H1 (cell line): Measurements from ENCODE around the gene HPCAL4. TPM values are rescaled to one million over a fixed set of nuclear protein-coding genes. Genes with fewer than 3 reads are reported as not detected.

Experiments
- CTCF ChIA-PET: fragments of 300-600 bp; sonication (Branson Sonifier 250); formaldehyde crosslinking; loops from one replicate; lab custom pipeline; 2021; ENCODE audit not compliant: partially characterized antibody; lab: Charles Lee
- POLR2A ChIA-PET: fragments of 300-600 bp; sonication (Branson Sonifier 250); formaldehyde crosslinking; loops from one replicate; lab custom pipeline; 2021; ENCODE audit warnings: inconsistent platforms; ENCODE audit not compliant: partially characterized antibody; lab: Charles Lee
- DNase-seq, 2 experiments: peaks; one replicate each; pipeline versions ENCODE4 v3.0.0 to v3.0.0-alpha.2; 2010 to 2022; ENCODE audit warnings: low spot score in 2 of 2, low read depth in 1 of 2, mixed read lengths in 1 of 2
- FAIRE-seq: peaks from 2 replicates; lab custom pipeline; 2011; peaks lifted over from hg19 to GRCh38; lab: Jason Lieb, UNC
- H2AFZ ChIP-seq: 2 replicates; pipeline ENCODE4 v1.8.1; 2012; ENCODE audit warnings: low read length, inconsistent platforms
- H2AK5ac ChIP-seq: 2 replicates; pipeline ENCODE4 v1.6.1; 2013; ENCODE audit warnings: low read depth, low read length
- H2BK120ac ChIP-seq: replicated peaks from 2 replicates; pipeline ENCODE3; 2013; ENCODE audit warnings: low read depth, low read length, inconsistent platforms
- H2BK12ac ChIP-seq: 2 replicates; pipeline ENCODE4 v1.6.1; 2013; ENCODE audit warnings: low read depth, low read length
- H2BK15ac ChIP-seq: 2 replicates; pipeline ENCODE4 v1.6.1; 2013; ENCODE audit warnings: low read length
- H2BK20ac ChIP-seq: 2 replicates; pipeline ENCODE4 v1.6.1; 2013; ENCODE audit warnings: low read length
- H2BK5ac ChIP-seq: 2 replicates; pipeline ENCODE4 v1.6.1; 2013; ENCODE audit warnings: low read depth, low read length
- H3K14ac ChIP-seq: 2 replicates; pipeline ENCODE4 v1.6.1; 2013; ENCODE audit warnings: inconsistent platforms; ENCODE audit not compliant: insufficient read length
- H3K18ac ChIP-seq: 2 replicates; pipeline ENCODE4 v1.6.1; 2013; ENCODE audit warnings: low read length; ENCODE audit errors: extremely low read depth
- H3K23ac ChIP-seq: 2 replicates; pipeline ENCODE4 v1.6.1; 2013; ENCODE audit warnings: inconsistent platforms; ENCODE audit not compliant: insufficient read length
- H3K23me2 ChIP-seq: 2 replicates; pipeline ENCODE4 v1.6.1; 2013; ENCODE audit warnings: low read depth, low read length
- H3K27ac ChIP-seq: 2 replicates; pipeline ENCODE4 v1.6.1; 2011; ENCODE audit warnings: low read depth, low read length, inconsistent platforms
- H3K27me3 ChIP-seq, 4 experiments: replicated peaks in 1 of 4; 1 replicate in 1 of 4; 2 replicates in 3 of 4; pipeline versions ENCODE4 v1.6.1 to v1.8.1; 2011 to 2013; ENCODE audit warnings: low read length in 3 of 4, mild to moderate bottlenecking in 3 of 4, inconsistent platforms in 2 of 4, mixed read lengths in 2 of 4, moderate library complexity in 1 of 4; ENCODE audit not compliant: control insufficient read depth in 3 of 4, insufficient read depth in 3 of 4; ENCODE audit errors: extremely low read depth in 1 of 4
- H3K36me3 ChIP-seq, 4 experiments: 2 replicates each; pipeline versions ENCODE4 v1.6.1 to v1.8.1; 2011 to 2013; ENCODE audit warnings: mild to moderate bottlenecking in 4 of 4, low read length in 3 of 4, moderate library complexity in 2 of 4, control low read depth in 1 of 4, inconsistent platforms in 1 of 4; ENCODE audit not compliant: insufficient read depth in 4 of 4, control insufficient read depth in 2 of 4
- H3K4ac ChIP-seq: replicated peaks from 2 replicates; pipeline ENCODE3; 2013; ENCODE audit warnings: low read length, low read depth, mixed read lengths, inconsistent platforms; ENCODE audit not compliant: insufficient read length
- H3K4me1 ChIP-seq, 4 experiments: replicated peaks in 1 of 4; 1 replicate in 1 of 4; 2 replicates in 3 of 4; pipeline versions ENCODE4 v1.6.1 to v1.8.1; 2011 to 2013; ENCODE audit warnings: low read length in 3 of 4, inconsistent platforms in 2 of 4, mixed read lengths in 1 of 4; ENCODE audit not compliant: insufficient read depth in 4 of 4, control insufficient read depth in 3 of 4
- H3K4me2 ChIP-seq, 2 experiments: 2 replicates each; pipeline versions ENCODE4 v1.6.1 to v1.8.1; 2011 to 2013; ENCODE audit warnings: low read depth in 2 of 2, low read length in 2 of 2, control low read depth in 1 of 2, inconsistent platforms in 1 of 2, mild to moderate bottlenecking in 1 of 2; ENCODE audit not compliant: insufficient read depth in 1 of 2
- H3K4me3 ChIP-seq, 4 experiments: fragments of 200-600, 300-600 bp in 1 of 4; sonication (generic), shearing (Covaris generic), sonication (Bioruptor Twin) in 1 of 4; 2 replicates each; pipeline versions ENCODE4 v1.5.1 to v1.8.1; 2011 to 2016; ENCODE audit warnings: low read length in 4 of 4, low read depth in 3 of 4, control low read depth in 2 of 4, inconsistent platforms in 2 of 4, mild to moderate bottlenecking in 2 of 4, mixed read lengths in 1 of 4, moderate library complexity in 1 of 4; ENCODE audit not compliant: insufficient read depth in 2 of 4; ENCODE audit errors: extremely low read depth in 1 of 4
- H3K56ac ChIP-seq: replicated peaks from 2 replicates; pipeline ENCODE3; 2013; ENCODE audit warnings: low read depth, mild to moderate bottlenecking, mixed read lengths, low read length, inconsistent platforms; ENCODE audit not compliant: insufficient read length
- H3K79me1 ChIP-seq: 2 replicates; pipeline ENCODE4 v1.6.1; 2013; ENCODE audit warnings: low read depth, low read length, control low read depth
- H3K79me2 ChIP-seq, 2 experiments: 2 replicates each; pipeline versions ENCODE4 v1.6.1 to v1.8.1; 2012 to 2013; ENCODE audit warnings: low read length in 2 of 2, mild to moderate bottlenecking in 2 of 2, inconsistent platforms in 1 of 2; ENCODE audit not compliant: insufficient read depth in 2 of 2, control insufficient read depth in 1 of 2
- H3K9ac ChIP-seq, 4 experiments: replicated peaks in 1 of 4; 1 replicate in 1 of 4; 2 replicates in 3 of 4; pipeline versions ENCODE4 v1.6.1 to v1.8.1; 2011 to 2013; ENCODE audit warnings: low read depth in 3 of 4, low read length in 3 of 4, control low read depth in 2 of 4, mild to moderate bottlenecking in 2 of 4, moderate library complexity in 2 of 4, inconsistent platforms in 1 of 4; ENCODE audit errors: extremely low read depth in 1 of 4
- H3K9me3 ChIP-seq, 2 experiments: 2 replicates each; pipeline versions ENCODE4 v1.6.1 to v1.8.1; 2012 to 2013; ENCODE audit warnings: mild to moderate bottlenecking in 2 of 2, moderate library complexity in 2 of 2, control low read depth in 1 of 2, inconsistent platforms in 1 of 2, low read depth in 1 of 2, low read length in 1 of 2, mixed read lengths in 1 of 2; ENCODE audit not compliant: insufficient read depth in 2 of 2
- H4K20me1 ChIP-seq, 2 experiments: replicated peaks in 1 of 2; 2 replicates each; pipeline versions ENCODE3 to v1.8.1; 2011 to 2013; ENCODE audit warnings: inconsistent platforms in 2 of 2, low read length in 2 of 2, mild to moderate bottlenecking in 1 of 2; ENCODE audit not compliant: insufficient read depth in 2 of 2, control insufficient read depth in 1 of 2
- H4K5ac ChIP-seq: 2 replicates; pipeline ENCODE4 v1.6.1; 2013; ENCODE audit warnings: low read length, low read depth, mixed read lengths, inconsistent platforms; ENCODE audit not compliant: insufficient read length
- H4K8ac ChIP-seq: 2 replicates; pipeline ENCODE4 v1.8.0; 2013; ENCODE audit warnings: mild to moderate bottlenecking, moderate library complexity, low read length, inconsistent platforms; ENCODE audit not compliant: insufficient read depth; ENCODE audit errors: extremely low read depth
- H4K91ac ChIP-seq: replicated peaks from 2 replicates; pipeline ENCODE3; 2013; ENCODE audit warnings: low read length, mixed read lengths, inconsistent platforms; ENCODE audit not compliant: insufficient read length
- ASH2L ChIP-seq: fragments of 200-600, 300-600 bp; sonication (generic); IDR thresholded peaks from one replicate; pipeline ENCODE4 v1.7.1; 2017; ENCODE audit warnings: low read length
- CBX8 ChIP-seq: fragments of 300-800, 300-1000 bp; sonication (generic); IDR thresholded peaks from 2 replicates; pipeline ENCODE4 v1.7.1; 2016; ENCODE audit warnings: low read depth, low read length, borderline replicate concordance
- CHD1 ChIP-seq: IDR thresholded peaks from 2 replicates; pipeline ENCODE4 v1.6.1; 2012; ENCODE audit warnings: low read depth, low read length, improper control_type of control experiment
- EP300 ChIP-seq, 2 experiments: IDR thresholded peaks; 1 replicate in 1 of 2; 2 replicates in 1 of 2; pipeline ENCODE4 v1.6.1; 2011 to 2012; ENCODE audit warnings: low read depth in 2 of 2, low read length in 2 of 2, mild to moderate bottlenecking in 2 of 2, borderline replicate concordance in 1 of 2, inconsistent platforms in 1 of 2, moderate library complexity in 1 of 2
- GTF2F1 ChIP-seq: IDR thresholded peaks from 2 replicates; pipeline ENCODE4 v1.6.1; 2012; ENCODE audit warnings: low read depth, low read length, improper control_type of control experiment, borderline replicate concordance
- JUN ChIP-seq: IDR thresholded peaks from 2 replicates; pipeline ENCODE4 v1.6.1; 2011; ENCODE audit warnings: low read depth, mild to moderate bottlenecking, improper control_type of control experiment, low read length
- NANOG ChIP-seq: IDR thresholded peaks from 2 replicates; pipeline ENCODE4 v1.6.1; 2011; ENCODE audit warnings: low read length, low read depth, mild to moderate bottlenecking, inconsistent platforms; ENCODE audit not compliant: insufficient read depth, poor library complexity, severe bottlenecking
- POU5F1 ChIP-seq: IDR thresholded peaks from 2 replicates; pipeline ENCODE4 v1.6.1; 2011; ENCODE audit warnings: low read depth, mild to moderate bottlenecking, low read length, moderate library complexity
- SIX5 ChIP-seq: IDR thresholded peaks from 2 replicates; pipeline ENCODE4 v1.6.1; 2011; ENCODE audit warnings: mild to moderate bottlenecking, low read depth, low read length
- SP2 ChIP-seq: IDR thresholded peaks from 2 replicates; pipeline ENCODE4 v1.6.1; 2012; ENCODE audit warnings: mild to moderate bottlenecking, low read length, inconsistent platforms
- TAF1 ChIP-seq: IDR thresholded peaks from 2 replicates; pipeline ENCODE4 v1.6.1; 2011; ENCODE audit warnings: mild to moderate bottlenecking, low read depth, low read length
- TEAD4 ChIP-seq: IDR thresholded peaks from 2 replicates; pipeline ENCODE4 v1.6.1; 2012; ENCODE audit warnings: low read depth, low read length, inconsistent platforms, mixed read lengths
- USF2 ChIP-seq: IDR thresholded peaks from 2 replicates; pipeline ENCODE4 v1.6.1; 2011; ENCODE audit warnings: low read length, improper control_type of control experiment
- WGBS, 2 experiments: shearing (Covaris generic) in 1 of 2; methylation state at CpG; one replicate each; pipeline versions ENCODE4 v1.1.6 to v1.1.7; 2013 to 2015; ENCODE audit warnings: low lambda C conversion rate in 2 of 2, mixed read lengths in 2 of 2, inconsistent platforms in 1 of 2, low coverage in 1 of 2, missing lambda C conversion rate in 1 of 2; ENCODE audit not compliant: insufficient replicate concordance in 2 of 2, insufficient coverage in 1 of 2, insufficient read length in 1 of 2; ENCODE audit errors: extremely low coverage in 1 of 2, missing lambda C conversion rate in 1 of 2; 5-methylcytosine and 5-hydroxymethylcytosine counted together
- polyA plus RNA-seq, 7 experiments: library from polyadenylated mRNA; depleted of rRNA in 3 of 7; stranded (reverse) in 5 of 7; unstranded in 2 of 7; fragments of >200 nt in 5 of 7; fragments of 200-250 nt in 2 of 7; gene quantifications; 1 replicate in 5 of 7; 2 replicates in 1 of 7; 4 replicates in 1 of 7; pipeline versions ENCODE4 v1.2.1 to v1.2.3, GENCODE V29; 2011 to 2013; ENCODE audit warnings: missing spikeins in 2 of 7, mixed read lengths in 2 of 7
- total RNA-seq: library from RNA; stranded (reverse); fragmentation: NEBNext Ultra II Directional; extraction: Animal tissue kit (Norgen Biotek cat#: 25700); gene quantifications from 2 replicates; pipeline ENCODE4 v1.2.1, GENCODE V29; 2021

HPCAL4 gene
- total and polyA plus RNA-seq, 2 of the 8 experiments (the other 6 are each of a cell fraction or from before 2014, with no cell fraction given): 0.54 to 0.74 TPM

GRCh38 chr1:39666772-39667171 lies 24.5 kb downstream of the HPCAL4 start:
- Histone ChIP-seq H4K8ac (no peak overlapping the region), H3K9me3 (no peaks in the 10 kb centered on the region; a peak in 1 of 4 replicates), H3K79me1 (no peaks in the 10 kb centered on the region), H4K91ac (no peak overlapping the region), H3K27me3 (peaks cover 36 to 82% (median 63%) of the 10 kb centered on the region in 4 experiments), H3K23me2 (no peaks in the 10 kb centered on the region; the same call in 1 of the 2 replicates), H4K5ac (no peak overlapping the region), H2BK120ac (no peak overlapping the region), H2BK12ac (no peak overlapping the region), H3K36me3 (peaks cover 0 to under 1% (median 0%) of the 10 kb centered on the region in 4 experiments; a peak in 1 of 8 replicates), H2BK15ac (no peak overlapping the region), H4K20me1 (peaks cover 0 to 1% of the 10 kb centered on the region in 2 experiments), H3K27ac (no peak overlapping the region), H3K14ac (no peak overlapping the region), H3K56ac (no peak overlapping the region), H2BK20ac (no peak overlapping the region), H2AFZ (no peak overlapping the region), H3K4me2 (no peak overlapping the region), H3K79me2 (no peaks in the 10 kb centered on the region), H3K23ac (no peak overlapping the region), H3K18ac (no peak overlapping the region), H2BK5ac (no peak overlapping the region), H3K4me3 (no peak overlapping the region), H3K4ac (no peak overlapping the region), H3K4me1 (peaks cover 0 to 5% (median 4%) of the 10 kb centered on the region in 4 experiments; a peak in 5 of 7 replicates), H3K9ac (no peak overlapping the region), H2AK5ac (no peak overlapping the region)
- ChIA-PET POLR2A (interaction anchor here (1.4 to 2.4 kb wide), 2 partner anchors 14 to 35 kb away, joined by 4 to 7 read pairs; no protein-coding TSS in a partner anchor), CTCF (interaction anchor here (0.6 to 10.5 kb wide), 7 partner anchors 8 to 83 kb away, joined by 3 to 184 read pairs (median 4); no protein-coding TSS in a partner anchor)
- 89% methylated on average over 3 of the region's 3 CpGs; no CpG with 5 or more reads in 1 of the 2 experiments for WGBS, 2 experiments
- FAIRE-seq (no peak), DNase-seq (no peak)
- TF ChIP-seq CHD1 (no peak), POU5F1 (no peak), TAF1 (no peak), SP2 (no peak), GTF2F1 (no peak), SIX5 (no peak), NANOG (no peak), JUN (no peak), USF2 (no peak), ASH2L (no peak), CBX8 (no peak), TEAD4 (no peak), EP300 (IDR thresholded peaks at IDR 0.05; ENCODE audit: borderline replicate concordance in 1 of 2, low read depth in 2 of 2, low read length in 2 of 2) (no peak)
